GM06990 (cell line): Measurements from ENCODE around the gene CDH4.

ENCODE experiments used
- DNase-seq: peaks from one replicate; pipeline ENCODE4 v3.0.0-alpha.2; 2011; ENCODE audit not compliant: insufficient read length; ENCODE audit errors: extremely low read depth
- H3K27me3 ChIP-seq: replicated peaks from 2 replicates; pipeline ENCODE4 v1.6.0; 2011; ENCODE audit warnings: low read length; ENCODE audit not compliant: control insufficient read depth, insufficient read depth
- H3K36me3 ChIP-seq: 2 replicates; pipeline ENCODE4 v1.5.1; 2011; ENCODE audit warnings: low read length; ENCODE audit not compliant: control insufficient read depth, insufficient read depth
- H3K4me3 ChIP-seq: replicated peaks from 2 replicates; pipeline ENCODE4 v1.5.1; 2011; ENCODE audit warnings: low read depth, mild to moderate bottlenecking, control low read depth, low read length
- TF ChIP-seq, protein P1 (sequence below): IDR thresholded peaks from 2 replicates; pipeline ENCODE4 v1.5.1; 2011; ENCODE audit warnings: low read length, control low read depth, mild to moderate bottlenecking, inconsistent platforms; ENCODE audit not compliant: insufficient read depth, poor library complexity, severe bottlenecking

The CDH4 gene

DNA sequence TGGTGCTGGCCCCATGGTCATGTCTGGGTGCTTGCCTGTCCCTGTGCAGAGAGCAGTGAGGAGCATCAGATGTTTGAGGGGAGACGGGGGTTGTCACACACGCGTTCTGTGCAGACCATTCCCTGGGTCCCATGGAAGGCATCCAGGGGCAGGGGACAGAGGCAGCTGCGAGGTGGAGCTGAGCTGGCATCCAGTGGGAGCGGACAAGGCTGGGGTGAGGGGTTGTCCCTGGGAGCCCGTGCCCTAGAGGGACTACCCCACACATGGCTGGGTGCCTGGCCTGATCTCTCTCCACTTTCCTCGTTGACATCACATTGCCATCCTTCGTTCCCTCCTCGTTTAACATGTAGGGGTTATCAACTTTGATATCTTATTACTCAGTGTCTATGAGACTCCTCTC is 331.3 kb downstream of the CDH4 start:
- Histone ChIP-seq H3K27me3 (no peaks in the 10 kb centered on the region), H3K36me3 (no peaks in the 10 kb centered on the region), H3K4me3 (no peak overlapping the region)
- no peak for DNase-seq
- TF ChIP-seq, protein P1, sequence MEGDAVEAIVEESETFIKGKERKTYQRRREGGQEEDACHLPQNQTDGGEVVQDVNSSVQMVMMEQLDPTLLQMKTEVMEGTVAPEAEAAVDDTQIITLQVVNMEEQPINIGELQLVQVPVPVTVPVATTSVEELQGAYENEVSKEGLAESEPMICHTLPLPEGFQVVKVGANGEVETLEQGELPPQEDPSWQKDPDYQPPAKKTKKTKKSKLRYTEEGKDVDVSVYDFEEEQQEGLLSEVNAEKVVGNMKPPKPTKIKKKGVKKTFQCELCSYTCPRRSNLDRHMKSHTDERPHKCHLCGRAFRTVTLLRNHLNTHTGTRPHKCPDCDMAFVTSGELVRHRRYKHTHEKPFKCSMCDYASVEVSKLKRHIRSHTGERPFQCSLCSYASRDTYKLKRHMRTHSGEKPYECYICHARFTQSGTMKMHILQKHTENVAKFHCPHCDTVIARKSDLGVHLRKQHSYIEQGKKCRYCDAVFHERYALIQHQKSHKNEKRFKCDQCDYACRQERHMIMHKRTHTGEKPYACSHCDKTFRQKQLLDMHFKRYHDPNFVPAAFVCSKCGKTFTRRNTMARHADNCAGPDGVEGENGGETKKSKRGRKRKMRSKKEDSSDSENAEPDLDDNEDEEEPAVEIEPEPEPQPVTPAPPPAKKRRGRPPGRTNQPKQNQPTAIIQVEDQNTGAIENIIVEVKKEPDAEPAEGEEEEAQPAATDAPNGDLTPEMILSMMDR = no peak

DNA sequence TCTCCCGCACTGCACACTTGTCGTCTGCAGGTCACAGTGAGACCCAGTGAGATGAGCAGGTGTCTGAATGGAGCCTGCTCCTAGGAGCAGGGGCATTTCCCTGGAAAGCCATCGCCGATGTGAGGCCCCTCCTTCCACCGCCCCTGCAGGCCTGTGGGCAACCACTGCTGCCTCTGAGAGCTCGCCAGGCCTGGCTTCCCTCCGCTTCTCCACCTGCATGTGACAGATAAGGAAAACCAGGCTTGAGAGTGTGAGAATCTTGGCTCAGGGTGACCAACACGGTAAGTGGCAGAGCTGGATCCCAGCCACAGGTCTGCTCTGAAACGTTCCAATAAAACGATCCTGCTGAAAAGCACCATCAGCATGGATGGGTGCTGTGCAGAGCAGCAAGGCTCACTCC is 332.8 kb downstream of the CDH4 start:
- TF ChIP-seq, protein P1 = no peak
- no peaks in the 10 kb centered on the region for H3K27me3 ChIP-seq

DNA sequence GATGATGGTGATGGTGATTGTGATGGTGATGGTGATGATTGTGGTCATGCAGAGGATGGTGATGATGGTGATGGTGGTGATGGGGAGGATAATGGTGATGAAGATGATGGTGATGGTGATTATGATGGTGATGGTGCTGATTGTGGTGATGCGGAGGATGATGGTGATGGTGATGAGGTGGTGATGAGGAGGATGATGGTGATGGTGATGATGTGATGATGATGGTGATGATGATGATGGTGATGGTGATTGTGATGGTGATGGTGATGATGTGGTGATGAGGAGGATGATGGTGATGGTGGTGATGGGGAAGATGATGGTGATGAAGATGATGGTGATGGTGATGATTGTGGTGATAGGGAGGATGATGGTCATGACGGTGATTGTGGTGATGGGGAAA is 333.7 kb downstream of the CDH4 start:
- Histone ChIP-seq H3K4me3 (no peak overlapping the region), H3K36me3 (no peaks in the 10 kb centered on the region), H3K27me3 (no peaks in the 10 kb centered on the region)
- TF ChIP-seq, protein P1 = no peak
- no peak for DNase-seq

More for the DNA sequence above, 332.8 kb downstream of the CDH4 start:
- Histone ChIP-seq H3K36me3 (no peaks in the 10 kb centered on the region), H3K4me3 (no peak overlapping the region)
- no peak for DNase-seq

DNA sequence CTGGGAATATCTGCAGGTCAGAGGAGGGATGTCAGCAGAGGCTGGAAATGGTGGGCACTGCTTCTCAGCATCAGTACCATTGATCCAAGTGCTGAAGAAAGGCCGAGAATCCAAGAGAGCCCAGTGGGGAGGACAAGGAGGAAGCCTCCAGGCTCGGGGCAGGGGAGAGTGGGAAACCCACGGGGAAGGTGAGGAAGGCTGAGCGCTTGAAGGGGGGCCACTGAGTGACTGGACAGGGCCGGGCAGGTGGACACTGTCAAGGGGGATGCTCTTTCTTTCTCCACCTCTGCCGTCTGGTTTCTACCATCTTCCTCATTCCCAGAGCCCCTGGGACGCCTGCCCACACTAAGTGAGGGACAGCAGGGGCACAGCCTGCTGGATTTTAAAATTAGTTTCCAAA is 335.0 kb downstream of the CDH4 start:
- H3K27me3 ChIP-seq = no peaks in the 10 kb centered on the region
- TF ChIP-seq, protein P1 = no peak
- no peak overlapping the region for H3K4me3 ChIP-seq
- H3K36me3 ChIP-seq = no peaks in the 10 kb centered on the region
- no peak for DNase-seq

DNA sequence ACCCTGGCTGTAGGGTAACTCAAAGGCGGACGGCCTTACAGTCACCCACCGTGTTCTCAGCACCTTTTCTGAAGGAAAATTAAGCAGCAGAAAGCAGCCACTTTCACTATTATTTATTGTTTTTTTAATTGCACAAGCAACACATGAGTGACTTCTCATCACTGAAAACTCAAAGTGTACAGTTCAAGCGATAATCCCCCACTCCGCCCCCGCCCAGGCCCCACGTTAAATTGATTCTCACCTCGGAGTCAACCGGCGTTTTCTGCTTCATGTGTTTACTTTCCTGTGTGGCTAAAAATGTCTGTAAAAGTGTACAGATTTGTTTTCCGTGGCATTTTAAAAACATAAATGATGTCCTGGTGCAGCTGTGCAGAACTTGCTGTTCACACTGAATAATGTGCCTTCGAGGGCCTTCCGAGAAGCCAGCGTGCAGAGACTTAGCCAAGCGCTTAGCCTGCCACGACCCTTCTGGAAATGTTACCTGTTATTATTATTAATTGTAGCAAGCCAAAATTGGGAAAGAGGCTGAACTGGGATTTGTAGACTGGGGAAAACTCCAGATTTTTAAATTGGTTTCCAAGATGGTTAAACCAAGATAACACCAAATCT is 335.7 kb downstream of the CDH4 start:
- no peaks in the 10 kb centered on the region for H3K36me3 ChIP-seq
- no peaks in the 10 kb centered on the region for H3K27me3 ChIP-seq
- no peak for DNase-seq
- TF ChIP-seq, protein P1 = no peak
- no peak overlapping the region for H3K4me3 ChIP-seq
